Liver (tissue), 3 donors: ENCODE results near the gene DDIAS.

Experiments
- CTCF ChIP-seq: fragments of 150-350 bp; IDR thresholded peaks from 2 replicates; pipeline ENCODE4 v1.5.1; 2017; ENCODE audit warnings: improper control_type of control experiment, low read depth, low read length; ENCODE audit not compliant: missing input control
- EGR1 ChIP-seq, 2 donors: IDR thresholded peaks; 2 replicates each; pipeline ENCODE4 v1.6.1; 2016 to 2018; ENCODE audit warnings: antibody characterized with exemption in 2 of 2, low read depth in 2 of 2
- FOXA1 ChIP-seq: IDR thresholded peaks from 2 replicates; pipeline ENCODE4 v1.6.1; 2016; ENCODE audit warnings: antibody characterized with exemption
- GABPA ChIP-seq, 2 donors: IDR thresholded peaks in 1 of 2; conservative IDR thresholded peaks in 1 of 2; 2 replicates each; pipeline ENCODE4 v1.6.1; 2016; ENCODE audit warnings: antibody characterized with exemption in 2 of 2, mild to moderate bottlenecking in 1 of 2, moderate library complexity in 1 of 2
- HNF4G ChIP-seq: IDR thresholded peaks from 2 replicates; pipeline ENCODE4 v1.6.1; 2016; ENCODE audit warnings: antibody characterized with exemption
- JUND ChIP-seq, 2 donors: IDR thresholded peaks; 2 replicates each; pipeline ENCODE4 v1.6.1; 2016; ENCODE audit warnings: antibody characterized with exemption in 2 of 2
- MAX ChIP-seq: IDR thresholded peaks from 2 replicates; pipeline ENCODE4 v1.6.1; 2016; ENCODE audit warnings: antibody characterized with exemption
- SP1 ChIP-seq: IDR thresholded peaks from 2 replicates; pipeline ENCODE4 v1.6.1; 2018; ENCODE audit warnings: antibody characterized with exemption, mild to moderate bottlenecking
- donor health status: healthy.
- donor health status: healthy.

GRCh38 chr11:82979824-82980223, 78.3 kb downstream of the DDIAS start:
- no peak for TF ChIP-seq CTCF
- no peak for TF ChIP-seq MAX
- TF ChIP-seq GABPA (IDR thresholded peaks at IDR 0.05 in 1 of 2, conservative IDR thresholded peaks at IDR 0.05 in 1 of 2) = no peak
- TF ChIP-seq EGR1 (IDR thresholded peaks at IDR 0.05; ENCODE audit: low read depth in 2 of 2) = no peak
- no peak for TF ChIP-seq SP1
- TF ChIP-seq JUND (IDR thresholded peaks at IDR 0.05) = no peak
- no peak for TF ChIP-seq HNF4G
- no peak for TF ChIP-seq FOXA1
